Sigmoid colon (tissue), 4 donors: Measurements from ENCODE around the gene C19orf47.

Experiments
- EP300 ChIP-seq, 4 donors: sonication (generic); formaldehyde crosslinking; IDR thresholded peaks; one replicate each; pipeline ENCODE4 v1.6.1; 2017; ENCODE audit warnings: antibody characterized with exemption in 4 of 4
- POLR2A ChIP-seq, 2 donors: fragments of 450-650 bp; IDR thresholded peaks; one replicate each; pipeline ENCODE4 v1.6.1; 2016; ENCODE audit warnings: antibody characterized with exemption in 2 of 2, mild to moderate bottlenecking in 2 of 2, moderate library complexity in 2 of 2
- POLR2AphosphoS5 ChIP-seq, 4 donors: sonication (generic); formaldehyde crosslinking; IDR thresholded peaks; one replicate each; pipeline ENCODE4 v1.6.1; 2017; ENCODE audit warnings: antibody characterized with exemption in 4 of 4
- TF ChIP-seq, protein P1 (sequence below), 4 experiments: fragments of 450-650 bp in 3 of 4; fragments of 200-600 bp in 1 of 4; IDR thresholded peaks; one replicate each; pipeline ENCODE4 v1.5.1; 2016 to 2019; ENCODE audit warnings: antibody characterized with exemption in 4 of 4, mild to moderate bottlenecking in 3 of 4, moderate library complexity in 2 of 4

DNA sequence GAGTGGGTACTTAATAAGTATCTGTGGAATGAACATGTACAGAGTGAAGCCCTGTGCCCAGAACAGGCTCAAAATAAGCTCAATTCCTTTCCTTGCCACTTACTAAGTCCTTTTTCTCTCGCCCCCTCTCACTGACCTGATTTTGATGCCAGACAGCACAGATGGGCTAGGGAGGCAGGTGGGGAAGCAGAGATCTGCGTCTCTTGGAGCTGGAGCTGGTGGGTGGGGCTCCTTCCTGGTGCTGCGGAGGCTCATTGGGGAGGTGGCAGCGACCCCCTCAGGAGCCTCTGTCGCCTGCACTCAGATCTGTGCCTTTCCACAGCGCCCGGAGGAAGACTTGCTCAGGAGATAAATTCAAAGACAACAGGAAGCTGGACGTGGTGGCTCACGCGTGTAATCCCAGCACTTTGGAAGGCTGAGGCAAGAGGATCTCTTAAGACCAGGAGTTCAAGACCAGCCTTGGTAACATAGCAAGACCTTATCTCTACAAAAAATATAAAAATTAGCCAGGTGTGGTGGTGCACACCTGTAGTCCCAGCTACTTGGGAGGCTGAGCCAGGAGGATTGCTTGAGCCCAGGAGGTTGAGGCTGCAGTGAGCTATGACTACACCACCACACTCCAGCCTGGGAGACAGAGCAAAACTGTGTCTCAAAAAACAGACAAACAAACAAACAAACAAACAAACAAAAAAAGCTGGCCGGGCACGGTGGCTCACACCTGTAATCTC is 77.7 kb downstream of the C19orf47 start:
- TF ChIP-seq, protein P1, sequence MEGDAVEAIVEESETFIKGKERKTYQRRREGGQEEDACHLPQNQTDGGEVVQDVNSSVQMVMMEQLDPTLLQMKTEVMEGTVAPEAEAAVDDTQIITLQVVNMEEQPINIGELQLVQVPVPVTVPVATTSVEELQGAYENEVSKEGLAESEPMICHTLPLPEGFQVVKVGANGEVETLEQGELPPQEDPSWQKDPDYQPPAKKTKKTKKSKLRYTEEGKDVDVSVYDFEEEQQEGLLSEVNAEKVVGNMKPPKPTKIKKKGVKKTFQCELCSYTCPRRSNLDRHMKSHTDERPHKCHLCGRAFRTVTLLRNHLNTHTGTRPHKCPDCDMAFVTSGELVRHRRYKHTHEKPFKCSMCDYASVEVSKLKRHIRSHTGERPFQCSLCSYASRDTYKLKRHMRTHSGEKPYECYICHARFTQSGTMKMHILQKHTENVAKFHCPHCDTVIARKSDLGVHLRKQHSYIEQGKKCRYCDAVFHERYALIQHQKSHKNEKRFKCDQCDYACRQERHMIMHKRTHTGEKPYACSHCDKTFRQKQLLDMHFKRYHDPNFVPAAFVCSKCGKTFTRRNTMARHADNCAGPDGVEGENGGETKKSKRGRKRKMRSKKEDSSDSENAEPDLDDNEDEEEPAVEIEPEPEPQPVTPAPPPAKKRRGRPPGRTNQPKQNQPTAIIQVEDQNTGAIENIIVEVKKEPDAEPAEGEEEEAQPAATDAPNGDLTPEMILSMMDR (IDR thresholded peaks at IDR 0.05), result no peak
- TF ChIP-seq POLR2A (IDR thresholded peaks at IDR 0.05) (no peak), EP300 (IDR thresholded peaks at IDR 0.05) (no peak), POLR2AphosphoS5 (IDR thresholded peaks at IDR 0.05) (no peak)
